IPS-15b (cell line): Measurements from ENCODE around the gene AIFM2.
"Not testable (repeated sequence)": the region's sequence is repeated elsewhere in the genome, so short reads cannot be mapped to it uniquely, and the experiment has no call there.

Experiments used
- H3K27me3 ChIP-seq: one replicate; pipeline ENCODE4 v1.6.1; 2013; ENCODE audit warnings: low read length; ENCODE audit not compliant: control insufficient read depth, insufficient read depth
- H3K36me3 ChIP-seq: one replicate; pipeline ENCODE4 v1.6.1; 2013; ENCODE audit warnings: low read length; ENCODE audit not compliant: control insufficient read depth, insufficient read depth
- H3K4me1 ChIP-seq: one replicate; pipeline ENCODE4 v1.6.1; 2013; ENCODE audit warnings: mild to moderate bottlenecking, low read length; ENCODE audit not compliant: control insufficient read depth, insufficient read depth
- H3K4me3 ChIP-seq: one replicate; pipeline ENCODE4 v1.5.1; 2013; ENCODE audit warnings: low read depth, low read length
- H3K9ac ChIP-seq: one replicate; pipeline ENCODE4 v1.6.1; 2013; ENCODE audit warnings: low read depth, mild to moderate bottlenecking, low read length
- H3K9me3 ChIP-seq: one replicate; pipeline ENCODE4 v1.6.1; 2013; ENCODE audit warnings: mild to moderate bottlenecking, low read length; ENCODE audit not compliant: control insufficient read depth, insufficient read depth

Gene AIFM2

DNA sequence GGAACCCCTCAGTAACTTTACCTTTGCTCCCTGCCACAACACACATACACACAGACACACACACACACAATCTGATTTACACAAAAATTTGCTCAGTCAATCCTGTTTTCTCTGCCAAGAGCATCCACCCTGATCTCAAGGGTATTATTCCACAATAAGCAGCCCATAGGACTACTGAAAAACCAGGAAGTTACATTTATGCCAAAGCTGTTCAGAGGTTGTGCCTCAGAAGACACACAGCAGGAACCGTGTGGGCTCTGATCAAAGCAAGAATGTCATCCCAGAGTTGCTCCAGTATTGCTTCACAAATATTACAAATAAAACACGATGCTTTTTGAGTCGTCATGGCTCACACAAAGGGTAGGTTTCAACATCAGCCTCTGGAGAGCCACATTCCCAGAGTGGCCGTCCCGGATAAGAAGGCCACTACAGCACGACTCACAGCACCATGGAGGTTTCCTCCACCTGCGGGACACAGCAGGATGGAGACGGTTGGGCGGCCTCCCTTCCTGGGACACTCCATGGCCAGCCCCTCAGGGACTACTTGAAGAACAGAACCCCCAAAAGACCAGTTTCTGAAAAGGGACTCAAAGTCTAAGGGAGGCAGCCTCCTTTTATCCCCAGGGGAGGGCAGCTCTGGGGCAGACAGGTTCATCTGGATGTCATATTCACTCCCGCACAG lies 1.6 kb downstream of the AIFM2 start:
- Histone ChIP-seq H3K36me3 (no peaks in the 10 kb centered on the region), H3K27me3 (peaks cover 15% of the 10 kb centered on the region), H3K4me1 (peaks cover 7% of the 10 kb centered on the region), H3K9me3 (no peaks in the 10 kb centered on the region), H3K9ac (no peak overlapping the region), H3K4me3 (no peak overlapping the region)

- Histone ChIP-seq H3K36me3 (no peaks in the 10 kb centered on the region), H3K9me3 (no peaks in the 10 kb centered on the region), H3K4me1 (peaks cover 2% of the 10 kb centered on the region), H3K9ac (no peak overlapping the region), H3K4me3 (no peak overlapping the region), H3K27me3 (peaks cover 4% of the 10 kb centered on the region)
Observed at GRCh38 chr10:70126700-70127395, 5.8 kb downstream of the AIFM2 start.

DNA sequence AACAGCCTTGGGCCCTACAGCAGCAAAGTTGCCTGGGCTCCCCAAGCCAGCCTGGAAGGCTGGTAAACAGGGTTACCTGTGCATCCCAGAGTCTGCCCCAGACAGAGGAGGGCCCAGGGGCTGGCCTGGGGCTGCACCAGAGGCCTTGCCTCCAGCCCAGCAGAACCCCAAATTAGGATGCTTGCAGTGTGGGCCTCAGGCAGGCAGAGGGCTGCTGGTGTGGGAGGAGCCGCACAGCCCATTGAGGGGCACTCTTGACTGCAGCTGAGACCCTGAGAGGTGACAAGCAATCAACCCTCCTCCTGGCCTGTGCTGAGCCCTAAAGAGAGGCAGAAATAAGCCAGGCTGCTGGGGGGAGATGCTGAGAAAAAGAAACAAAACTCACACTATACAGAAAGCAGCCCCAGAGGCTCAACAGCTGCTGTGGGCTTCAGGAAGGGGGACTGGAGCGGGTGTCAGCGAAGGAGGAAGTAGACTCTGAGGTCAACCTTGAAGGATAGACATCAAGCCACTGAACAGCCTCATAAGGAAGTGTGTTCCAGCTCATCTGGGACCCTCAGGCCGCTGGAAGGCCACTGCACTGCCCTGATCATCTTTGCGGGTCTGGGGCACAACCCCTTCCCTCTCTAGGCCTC lies 6.6 kb downstream of the AIFM2 start:
- H3K9me3 ChIP-seq: no peaks in the 10 kb centered on the region
- H3K4me3 ChIP-seq: no peak overlapping the region
- no peaks in the 10 kb centered on the region for H3K4me1 ChIP-seq
- H3K9ac ChIP-seq: no peak overlapping the region
- H3K36me3 ChIP-seq: no peaks in the 10 kb centered on the region
- H3K27me3 ChIP-seq: no peaks in the 10 kb centered on the region

- H3K36me3 ChIP-seq: no peaks in the 10 kb centered on the region
- no peaks in the 10 kb centered on the region for H3K9me3 ChIP-seq
- H3K4me1 ChIP-seq: no peaks in the 10 kb centered on the region
- H3K9ac ChIP-seq: no peak overlapping the region
- H3K4me3 ChIP-seq: no peak overlapping the region
- H3K27me3 ChIP-seq: no peaks in the 10 kb centered on the region
Observed at GRCh38 chr10:70124918-70125317, 7.7 kb downstream of the AIFM2 start.

- H3K4me3 ChIP-seq: no peak overlapping the region
- no peaks in the 10 kb centered on the region for H3K36me3 ChIP-seq
- H3K9ac ChIP-seq: no peak overlapping the region
- no peaks in the 10 kb centered on the region for H3K9me3 ChIP-seq
- no peaks in the 10 kb centered on the region for H3K27me3 ChIP-seq
- H3K4me1 ChIP-seq: no peaks in the 10 kb centered on the region
Observed at GRCh38 chr10:70124415-70124814, 8.2 kb downstream of the AIFM2 start.

- H3K9me3 ChIP-seq: no peaks in the 10 kb centered on the region
- no peaks in the 10 kb centered on the region for H3K27me3 ChIP-seq
- no peak overlapping the region for H3K9ac ChIP-seq
- H3K4me1 ChIP-seq: no peaks in the 10 kb centered on the region
- H3K36me3 ChIP-seq: no peaks in the 10 kb centered on the region
- H3K4me3 ChIP-seq: no peak overlapping the region
Observed at GRCh38 chr10:70123817-70124216, 8.8 kb downstream of the AIFM2 start.

DNA sequence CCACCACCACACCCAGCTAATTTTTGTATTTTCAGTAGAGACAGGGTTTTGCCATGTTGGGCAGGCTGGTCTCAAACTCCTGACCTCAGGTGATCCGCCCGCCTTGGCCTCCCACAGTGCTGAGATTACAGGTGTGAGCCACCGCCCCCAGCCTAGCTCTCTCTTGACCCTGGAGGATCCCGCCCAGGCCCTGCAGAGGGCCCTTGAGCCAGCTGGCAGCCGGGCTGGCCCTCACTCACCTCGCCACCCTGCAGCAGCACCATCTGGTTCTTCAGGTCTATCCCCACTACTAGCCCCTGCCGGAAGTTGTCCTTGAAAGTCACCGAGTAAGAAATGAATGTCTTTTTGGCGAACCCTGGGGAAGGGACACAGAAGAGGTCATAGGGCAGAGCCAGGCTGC lies 9.5 kb downstream of the AIFM2 start:
- H3K27me3 ChIP-seq, H3K36me3 ChIP-seq, H3K9me3 ChIP-seq, H3K4me3 ChIP-seq, H3K4me1 ChIP-seq, H3K9ac ChIP-seq: not testable (repeated sequence)

DNA sequence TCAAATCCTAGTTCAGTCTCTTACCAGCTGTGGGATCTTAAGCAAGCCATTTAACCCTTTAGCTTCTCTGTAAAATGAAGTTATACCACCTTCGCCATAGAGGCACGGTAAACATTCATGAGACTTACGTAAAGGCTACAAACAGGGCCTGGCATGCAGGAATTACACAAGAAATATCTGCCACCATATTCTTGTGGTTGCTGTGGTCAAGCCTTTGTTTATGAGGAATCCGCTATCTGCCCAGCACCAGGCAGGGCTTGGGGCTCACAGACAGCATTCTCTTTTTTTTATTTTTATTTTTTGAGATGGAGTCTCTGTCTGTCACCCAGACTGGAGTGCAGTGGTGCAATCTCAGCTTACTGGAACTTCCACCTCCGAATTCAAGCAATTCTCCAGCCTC lies 9.9 kb downstream of the AIFM2 start:
- Histone ChIP-seq H3K36me3 (no peaks in the 10 kb centered on the region), H3K27me3 (no peaks in the 10 kb centered on the region), H3K9ac (no peak overlapping the region), H3K9me3 (no peaks in the 10 kb centered on the region), H3K4me3 (no peak overlapping the region), H3K4me1 (no peaks in the 10 kb centered on the region)

DNA sequence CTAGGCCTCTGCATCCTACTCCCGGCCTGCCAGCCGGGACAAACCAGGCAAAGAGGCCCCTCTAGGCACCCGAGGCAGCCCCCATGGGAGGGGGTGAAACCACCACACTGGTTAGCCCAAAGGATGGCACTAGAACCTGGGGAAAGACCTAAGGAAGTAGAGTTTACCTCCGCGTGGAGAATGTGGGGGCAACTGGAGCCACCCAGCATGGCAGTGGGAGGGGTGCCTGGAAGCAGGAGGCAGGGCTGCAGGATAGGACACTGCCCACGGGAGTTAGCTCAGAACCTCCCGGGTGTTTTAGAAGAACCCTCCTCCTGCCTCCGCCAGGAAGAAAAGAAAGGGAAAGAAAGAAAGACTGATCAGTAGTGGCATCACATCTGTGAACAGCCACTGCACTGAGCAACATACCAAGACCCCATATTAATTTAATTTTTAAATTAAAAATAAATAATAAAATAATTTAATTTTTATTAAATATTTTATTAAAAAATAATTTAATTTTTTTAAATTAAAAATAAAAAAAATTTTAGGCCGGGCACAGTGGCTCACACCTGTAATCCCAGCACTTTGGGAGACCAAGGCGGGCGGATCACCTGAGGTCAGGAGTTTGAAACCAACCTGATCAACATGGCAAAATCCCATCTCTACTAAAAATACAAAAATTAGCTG lies 11.2 kb downstream of the AIFM2 start:
- Histone ChIP-seq H3K4me1 (no peaks in the 10 kb centered on the region), H3K36me3 (no peaks in the 10 kb centered on the region), H3K27me3 (no peaks in the 10 kb centered on the region), H3K9me3 (no peaks in the 10 kb centered on the region), H3K4me3 (no peak overlapping the region), H3K9ac (no peak overlapping the region)

GRCh38 chr10:70120417-70120816 lies 12.2 kb downstream of the AIFM2 start:
- no peaks in the 10 kb centered on the region for H3K9me3 ChIP-seq
- H3K4me1 ChIP-seq: no peaks in the 10 kb centered on the region
- no peaks in the 10 kb centered on the region for H3K36me3 ChIP-seq
- no peaks in the 10 kb centered on the region for H3K27me3 ChIP-seq
- no peak overlapping the region for H3K9ac ChIP-seq
- no peak overlapping the region for H3K4me3 ChIP-seq

- no peaks in the 10 kb centered on the region for H3K27me3 ChIP-seq
- no peak overlapping the region for H3K9ac ChIP-seq
- H3K9me3 ChIP-seq: no peaks in the 10 kb centered on the region
- no peaks in the 10 kb centered on the region for H3K4me1 ChIP-seq
- H3K4me3 ChIP-seq: no peak overlapping the region
- H3K36me3 ChIP-seq: no peaks in the 10 kb centered on the region
Observed at GRCh38 chr10:70119623-70120022, 13.0 kb downstream of the AIFM2 start.
